HCT116 (cell line): ENCODE measurements around the gene ZNF789.

Experiments
- EGR1 ChIP-seq: IDR thresholded peaks from 2 replicates; pipeline ENCODE4 v1.6.1; 2012; ENCODE audit warnings: low read depth
- ELF1 ChIP-seq: IDR thresholded peaks from 2 replicates; pipeline ENCODE4 v1.6.1; 2012; ENCODE audit warnings: low read depth, borderline replicate concordance
- EZH2 ChIP-seq: fragments of 200-600 bp; sonication (generic); IDR thresholded peaks from 2 replicates; pipeline ENCODE4 v1.6.1; 2017; ENCODE audit warnings: antibody characterized with exemption, mixed run types
- MAX ChIP-seq: IDR thresholded peaks from 2 replicates; pipeline ENCODE4 v1.6.1; 2012
- POLR2A ChIP-seq: IDR thresholded peaks from 2 replicates; pipeline ENCODE4 v1.7.0; 2011; ENCODE audit warnings: borderline replicate concordance; ENCODE audit not compliant: insufficient read depth, insufficient read length; ENCODE audit errors: extremely low read depth
- POLR2AphosphoS5 ChIP-seq: IDR thresholded peaks from 2 replicates; pipeline ENCODE4 v1.6.1; 2011; ENCODE audit warnings: mild to moderate bottlenecking, low read depth, low read length, moderate library complexity
- RAD21 ChIP-seq: IDR thresholded peaks from 2 replicates; pipeline ENCODE4 v1.6.1; 2012; ENCODE audit warnings: low read depth, mild to moderate bottlenecking
- SIN3A ChIP-seq: IDR thresholded peaks from 2 replicates; pipeline ENCODE4 v1.6.1; 2012; ENCODE audit warnings: low read depth
- SP1 ChIP-seq: IDR thresholded peaks from 2 replicates; pipeline ENCODE4 v1.6.1; 2012; ENCODE audit warnings: low read depth
- TCF7L2 ChIP-seq: IDR thresholded peaks from 2 replicates; pipeline ENCODE4 v1.7.0; 2011; ENCODE audit warnings: borderline replicate concordance, inconsistent platforms; ENCODE audit not compliant: insufficient read depth, insufficient read length; ENCODE audit errors: extremely low read depth
- YY1 ChIP-seq: IDR thresholded peaks from 2 replicates; pipeline ENCODE4 v1.6.1; 2011; ENCODE audit warnings: low read length, low read depth, moderate library complexity, mild to moderate bottlenecking; ENCODE audit not compliant: insufficient replicate concordance; ENCODE audit errors: extremely low read depth
- TF ChIP-seq, protein P1 (sequence below), 3 experiments: fragments of 200-600 bp in 1 of 3; sonication (generic) in 1 of 3; IDR thresholded peaks in 2 of 3; conservative IDR thresholded peaks in 1 of 3; 2 replicates each; pipeline ENCODE4 v1.5.1; 2012 to 2017; ENCODE audit warnings: low read depth in 2 of 3, low read length in 2 of 3, antibody characterized with exemption in 1 of 3, borderline replicate concordance in 1 of 3, control low read depth in 1 of 3, mild to moderate bottlenecking in 1 of 3, mixed read lengths in 1 of 3, mixed run types in 1 of 3, moderate library complexity in 1 of 3; ENCODE audit not compliant: insufficient read depth in 1 of 3

GRCh38 chr7:99468336-99468918 is 4.3 kb upstream of the ZNF789 start:
- TF ChIP-seq POLR2AphosphoS5 (no peak), SP1 (no peak), EZH2 (no peak), POLR2A (no peak), TCF7L2 (no peak), RAD21 (no peak), MAX (no peak), SIN3A (no peak), EGR1 (no peak), YY1 (no peak), ELF1 (no peak)
- TF ChIP-seq, protein P1, sequence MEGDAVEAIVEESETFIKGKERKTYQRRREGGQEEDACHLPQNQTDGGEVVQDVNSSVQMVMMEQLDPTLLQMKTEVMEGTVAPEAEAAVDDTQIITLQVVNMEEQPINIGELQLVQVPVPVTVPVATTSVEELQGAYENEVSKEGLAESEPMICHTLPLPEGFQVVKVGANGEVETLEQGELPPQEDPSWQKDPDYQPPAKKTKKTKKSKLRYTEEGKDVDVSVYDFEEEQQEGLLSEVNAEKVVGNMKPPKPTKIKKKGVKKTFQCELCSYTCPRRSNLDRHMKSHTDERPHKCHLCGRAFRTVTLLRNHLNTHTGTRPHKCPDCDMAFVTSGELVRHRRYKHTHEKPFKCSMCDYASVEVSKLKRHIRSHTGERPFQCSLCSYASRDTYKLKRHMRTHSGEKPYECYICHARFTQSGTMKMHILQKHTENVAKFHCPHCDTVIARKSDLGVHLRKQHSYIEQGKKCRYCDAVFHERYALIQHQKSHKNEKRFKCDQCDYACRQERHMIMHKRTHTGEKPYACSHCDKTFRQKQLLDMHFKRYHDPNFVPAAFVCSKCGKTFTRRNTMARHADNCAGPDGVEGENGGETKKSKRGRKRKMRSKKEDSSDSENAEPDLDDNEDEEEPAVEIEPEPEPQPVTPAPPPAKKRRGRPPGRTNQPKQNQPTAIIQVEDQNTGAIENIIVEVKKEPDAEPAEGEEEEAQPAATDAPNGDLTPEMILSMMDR (IDR thresholded peaks at IDR 0.05 in 2 of 3, conservative IDR thresholded peaks at IDR 0.05 in 1 of 3; ENCODE audit: borderline replicate concordance in 1 of 3, insufficient read depth in 1 of 3, low read depth in 2 of 3, low read length in 2 of 3), result no peak
